Fibroblast of lung (primary cell): Measurements from ENCODE around the gene FAT2.

Experiments used
- CTCF ChIP-seq, 2 donors: IDR thresholded peaks in 1 of 2; conservative IDR thresholded peaks in 1 of 2; 1 replicate in 1 of 2; 2 replicates in 1 of 2; pipeline ENCODE4 v1.5.1; 2011 to 2012; ENCODE audit warnings: low read length in 2 of 2, control low read depth in 1 of 2, inconsistent platforms in 1 of 2, low read depth in 1 of 2, mild to moderate bottlenecking in 1 of 2
- EZH2 ChIP-seq: IDR thresholded peaks from 2 replicates; pipeline ENCODE4 v1.5.1; 2012; ENCODE audit warnings: low read length, control low read depth, mild to moderate bottlenecking; ENCODE audit errors: missing control alignments

GRCh38 chr5:151605559-151605958 lies 14.4 kb upstream of the FAT2 start:
- TF ChIP-seq CTCF (conservative IDR thresholded peaks at IDR 0.05 in 1 of 2, IDR thresholded peaks at IDR 0.05 in 1 of 2; ENCODE audit: low read depth in 1 of 2, low read length in 2 of 2) = no peak
- TF ChIP-seq EZH2 = no peak
